GM12865 (cell line): ENCODE data around the gene MRPS12.
A peak's percentile ranks its signal among the peaks of the same experiment; 100 is the strongest.

Experiments used
- DNase-seq: peaks from one replicate; pipeline ENCODE4 v3.0.0; 2010; ENCODE audit warnings: low read depth
- H3K4me3 ChIP-seq: 2 replicates; pipeline ENCODE4 v1.5.1; 2011; ENCODE audit warnings: mild to moderate bottlenecking, low read depth, low read length, control low read depth
- CTCF ChIP-seq: IDR thresholded peaks from 2 replicates; pipeline ENCODE4 v1.5.1; 2011; ENCODE audit warnings: low read length, control low read depth, low read depth, inconsistent platforms; ENCODE audit not compliant: insufficient read depth; ENCODE audit errors: missing control alignments

MRPS12 gene

GRCh38 chr19:38975214-38975860, 44.6 kb downstream of the MRPS12 start, which contains the start of gene FBXO17:
FBXO17 (minus strand) TSS chr19:38975742; CDS start chr19:38950319, 25,423 bp downstream.
- no peak for TF ChIP-seq CTCF
- no peak for DNase-seq
- H3K4me3 ChIP-seq = no peak within 1 kb of the TSS

- DNase-seq = no peak
- no peak overlapping the region for H3K4me3 ChIP-seq
- no peak for TF ChIP-seq CTCF
These were observed 45.1 kb downstream of the MRPS12 start for GRCh38 chr19:38975861-38976271.

GRCh38 chr19:38977445-38978325, 46.9 kb downstream of the MRPS12 start:
- peak; percentile 96 for DNase-seq

GRCh38 chr19:38978326-38978689, 47.6 kb downstream of the MRPS12 start:
- no peak for TF ChIP-seq CTCF
- no peak for DNase-seq
- no peak overlapping the region for H3K4me3 ChIP-seq

More at GRCh38 chr19:38977445-38978325, 46.9 kb downstream of the MRPS12 start:
- no peak overlapping the region for H3K4me3 ChIP-seq
- no peak for TF ChIP-seq CTCF

GRCh38 chr19:38979812-38980211, 49.1 kb downstream of the MRPS12 start:
- DNase-seq = no peak
- no peak for TF ChIP-seq CTCF
- H3K4me3 ChIP-seq = no peak overlapping the region

GRCh38 chr19:38980583-38981374, 50.0 kb downstream of the MRPS12 start:
- no peak for DNase-seq
- H3K4me3 ChIP-seq = no peak overlapping the region

More at GRCh38 chr19:38980583-38981374, 50.0 kb downstream of the MRPS12 start:
- no peak for TF ChIP-seq CTCF
